H9 (cell line): ENCODE results near the gene FAM200A. TPM values are rescaled to one million over a fixed set of nuclear protein-coding genes. Genes with fewer than 3 reads are reported as not detected.

ENCODE experiments used
- DNase-seq: peaks from one replicate; pipeline ENCODE4 v3.0.0-alpha.2; 2017
- H2AFZ ChIP-seq: one replicate; pipeline ENCODE4 v1.6.1; 2013; ENCODE audit warnings: mild to moderate bottlenecking, low read length, control low read depth, moderate library complexity
- H2AK5ac ChIP-seq: 2 replicates; pipeline ENCODE4 v1.6.1; 2013; ENCODE audit warnings: low read length, control low read depth, mixed read lengths; ENCODE audit not compliant: insufficient read length
- H2BK120ac ChIP-seq: one replicate; pipeline ENCODE4 v1.6.1; 2013; ENCODE audit warnings: low read depth, mild to moderate bottlenecking, low read length, control low read depth, inconsistent platforms; ENCODE audit not compliant: poor library complexity, severe bottlenecking
- H2BK12ac ChIP-seq: 2 replicates; pipeline ENCODE4 v1.6.1; 2013; ENCODE audit warnings: low read length, control low read depth, mixed read lengths, low read depth; ENCODE audit not compliant: insufficient read length
- H2BK15ac ChIP-seq: 2 replicates; pipeline ENCODE4 v1.6.1; 2013; ENCODE audit warnings: low read depth, low read length, control low read depth
- H2BK20ac ChIP-seq: one replicate; pipeline ENCODE4 v1.6.1; 2013; ENCODE audit warnings: low read depth, mild to moderate bottlenecking, low read length, control low read depth, inconsistent platforms; ENCODE audit not compliant: poor library complexity, severe bottlenecking
- H2BK5ac ChIP-seq: 2 replicates; pipeline ENCODE4 v1.6.1; 2013; ENCODE audit warnings: low read length, control low read depth, mixed read lengths; ENCODE audit not compliant: insufficient read length
- H3K14ac ChIP-seq: 2 replicates; pipeline ENCODE4 v1.6.1; 2013; ENCODE audit warnings: low read length, control low read depth; ENCODE audit not compliant: insufficient read depth
- H3K18ac ChIP-seq: 2 replicates; pipeline ENCODE4 v1.6.1; 2013; ENCODE audit warnings: low read depth, mild to moderate bottlenecking, mixed read lengths, low read length, control low read depth; ENCODE audit not compliant: insufficient read length
- H3K23ac ChIP-seq: 2 replicates; pipeline ENCODE4 v1.6.1; 2013; ENCODE audit warnings: low read length, control low read depth, mixed read lengths, low read depth; ENCODE audit not compliant: insufficient read length
- H3K23me2 ChIP-seq: 2 replicates; pipeline ENCODE4 v1.6.1; 2013; ENCODE audit warnings: low read depth, mild to moderate bottlenecking, mixed read lengths, low read length, control low read depth; ENCODE audit not compliant: insufficient read length, poor library complexity, severe bottlenecking
- H3K27ac ChIP-seq: 2 replicates; pipeline ENCODE4 v1.5.1; 2013; ENCODE audit warnings: low read length, control low read depth, mixed read lengths, low read depth; ENCODE audit not compliant: insufficient read length
- H3K27me3 ChIP-seq: 2 replicates; pipeline ENCODE4 v1.6.1; 2013; ENCODE audit warnings: low read length, control low read depth, inconsistent platforms; ENCODE audit not compliant: insufficient read depth
- H3K4ac ChIP-seq: 2 replicates; pipeline ENCODE4 v1.6.1; 2013; ENCODE audit warnings: low read depth, mild to moderate bottlenecking, control low read depth, inconsistent platforms, low read length, moderate library complexity
- H3K4me1 ChIP-seq: 2 replicates; pipeline ENCODE4 v1.6.1; 2013; ENCODE audit warnings: low read length, control low read depth, inconsistent platforms; ENCODE audit not compliant: insufficient read depth
- H3K4me2 ChIP-seq: 2 replicates; pipeline ENCODE4 v1.6.1; 2013; ENCODE audit warnings: low read length, control low read depth, mixed read lengths; ENCODE audit not compliant: insufficient read length, insufficient read depth
- H3K56ac ChIP-seq: 2 replicates; pipeline ENCODE4 v1.6.1; 2013; ENCODE audit warnings: low read depth, mild to moderate bottlenecking, mixed read lengths, low read length, control low read depth; ENCODE audit not compliant: insufficient read length
- H3K79me1 ChIP-seq: 2 replicates; pipeline ENCODE4 v1.6.1; 2013; ENCODE audit warnings: low read depth, mild to moderate bottlenecking, moderate library complexity, low read length, control low read depth, inconsistent platforms; ENCODE audit not compliant: insufficient read depth, poor library complexity, severe bottlenecking
- H3K79me2 ChIP-seq: 2 replicates; pipeline ENCODE4 v1.6.1; 2013; ENCODE audit warnings: low read length, control low read depth, inconsistent platforms; ENCODE audit not compliant: insufficient read depth
- H3K9ac ChIP-seq: 2 replicates; pipeline ENCODE4 v1.6.1; 2013; ENCODE audit warnings: low read length, control low read depth, mixed read lengths; ENCODE audit not compliant: insufficient read length; ENCODE audit errors: extremely low read depth
- H3K9me3 ChIP-seq: one replicate; pipeline ENCODE4 v1.6.1; 2013; ENCODE audit warnings: low read depth, low read length, inconsistent platforms; ENCODE audit not compliant: control insufficient read depth
- H3T11ph ChIP-seq: one replicate; pipeline ENCODE4 v1.6.1; 2013; ENCODE audit warnings: mild to moderate bottlenecking, low read length, control low read depth, inconsistent platforms
- H4K20me1 ChIP-seq: one replicate; pipeline ENCODE4 v1.6.1; 2013; ENCODE audit not compliant: control insufficient read depth, insufficient read length, insufficient read depth
- H4K5ac ChIP-seq: 2 replicates; pipeline ENCODE4 v1.6.1; 2013; ENCODE audit warnings: low read depth, mild to moderate bottlenecking, mixed read lengths, low read length, control low read depth; ENCODE audit not compliant: insufficient read length
- H4K8ac ChIP-seq: replicated peaks from 2 replicates; pipeline ENCODE4 v1.6.1; 2013; ENCODE audit warnings: low read length, control low read depth, mixed read lengths, low read depth; ENCODE audit not compliant: insufficient read length
- H4K91ac ChIP-seq: 2 replicates; pipeline ENCODE4 v1.6.1; 2013; ENCODE audit warnings: low read depth, mild to moderate bottlenecking, moderate library complexity, mixed read lengths, low read length, control low read depth; ENCODE audit not compliant: insufficient read length
- H3K27ac Mint-ChIP-seq, 3 experiments: 2 replicates in 2 of 3; 3 replicates in 1 of 3; pipeline ENCODE4 v1.8.0; 2020 to 2021; ENCODE audit warnings: mixed read lengths in 3 of 3, mild to moderate bottlenecking in 1 of 3, moderate library complexity in 1 of 3
- H3K27me3 Mint-ChIP-seq: 2 replicates; pipeline ENCODE4 v1.8.0; 2021; ENCODE audit warnings: low read depth, mild to moderate bottlenecking, moderate library complexity, mixed read lengths
- H3K36me3 Mint-ChIP-seq, 3 experiments: 2 replicates in 2 of 3; 3 replicates in 1 of 3; pipeline ENCODE4 v1.8.0; 2020 to 2021; ENCODE audit warnings: low read depth in 3 of 3, mixed read lengths in 3 of 3; ENCODE audit not compliant: insufficient read depth in 1 of 3
- H3K4me1 Mint-ChIP-seq, 2 experiments: 2 replicates each; pipeline ENCODE4 v1.8.0; 2020; ENCODE audit warnings: mixed read lengths in 2 of 2
- H3K4me3 Mint-ChIP-seq, 2 experiments: 2 replicates in 1 of 2; 3 replicates in 1 of 2; pipeline ENCODE4 v1.8.0; 2020 to 2021; ENCODE audit warnings: mild to moderate bottlenecking in 2 of 2, mixed read lengths in 2 of 2, moderate library complexity in 1 of 2
- H3K9me3 Mint-ChIP-seq, 2 experiments: 2 replicates in 1 of 2; 3 replicates in 1 of 2; pipeline ENCODE4 v1.8.0; 2020; ENCODE audit warnings: mild to moderate bottlenecking in 2 of 2, mixed read lengths in 2 of 2, moderate library complexity in 1 of 2
- WGBS: extraction: QIAGEN DNeasy Blood & Tissue Kit; methylation state at CpG from one replicate; pipeline ENCODE4 v1.1.7; 2013; ENCODE audit warnings: missing lambda C conversion rate, low lambda C conversion rate, mixed read lengths; ENCODE audit not compliant: insufficient read length; ENCODE audit errors: extremely low coverage; 5-methylcytosine and 5-hydroxymethylcytosine counted together
- total RNA-seq: library from RNA; stranded (reverse); gene quantifications from 2 replicates; pipeline ENCODE4 v1.2.1, GENCODE V29; 2021
- TF ChIP-seq, protein P1 (sequence below): fragments of 200-600 bp; sonication (generic); conservative IDR thresholded peaks from 3 replicates; pipeline ENCODE4 v1.8.0; 2021; ENCODE audit warnings: antibody characterized with exemption, mild to moderate bottlenecking

Gene FAM200A
- total RNA-seq, 1 experiment from 2014 or later, result 7.8 TPM

DNA sequence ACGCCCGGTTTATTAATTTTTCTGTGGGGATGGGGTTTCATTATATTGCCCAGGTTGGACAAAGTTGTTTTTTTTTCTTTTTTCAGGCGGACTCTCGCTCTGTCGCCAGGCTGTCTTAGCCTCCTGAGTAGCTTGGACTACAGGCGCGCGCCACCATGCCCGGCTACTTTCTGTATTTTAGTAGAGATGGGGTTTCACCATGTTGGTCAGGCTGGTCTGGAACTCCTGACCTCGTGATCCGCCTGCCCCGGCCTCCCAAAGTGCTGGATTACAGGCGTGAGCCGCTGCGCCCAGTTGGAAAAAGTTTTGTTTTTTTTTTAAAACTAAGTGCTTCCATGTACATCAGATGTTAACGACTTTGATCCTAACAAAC is 51.3 kb downstream of the FAM200A start:
- TF ChIP-seq, protein P1, sequence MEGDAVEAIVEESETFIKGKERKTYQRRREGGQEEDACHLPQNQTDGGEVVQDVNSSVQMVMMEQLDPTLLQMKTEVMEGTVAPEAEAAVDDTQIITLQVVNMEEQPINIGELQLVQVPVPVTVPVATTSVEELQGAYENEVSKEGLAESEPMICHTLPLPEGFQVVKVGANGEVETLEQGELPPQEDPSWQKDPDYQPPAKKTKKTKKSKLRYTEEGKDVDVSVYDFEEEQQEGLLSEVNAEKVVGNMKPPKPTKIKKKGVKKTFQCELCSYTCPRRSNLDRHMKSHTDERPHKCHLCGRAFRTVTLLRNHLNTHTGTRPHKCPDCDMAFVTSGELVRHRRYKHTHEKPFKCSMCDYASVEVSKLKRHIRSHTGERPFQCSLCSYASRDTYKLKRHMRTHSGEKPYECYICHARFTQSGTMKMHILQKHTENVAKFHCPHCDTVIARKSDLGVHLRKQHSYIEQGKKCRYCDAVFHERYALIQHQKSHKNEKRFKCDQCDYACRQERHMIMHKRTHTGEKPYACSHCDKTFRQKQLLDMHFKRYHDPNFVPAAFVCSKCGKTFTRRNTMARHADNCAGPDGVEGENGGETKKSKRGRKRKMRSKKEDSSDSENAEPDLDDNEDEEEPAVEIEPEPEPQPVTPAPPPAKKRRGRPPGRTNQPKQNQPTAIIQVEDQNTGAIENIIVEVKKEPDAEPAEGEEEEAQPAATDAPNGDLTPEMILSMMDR, result no peak
- Mint-ChIP-seq H3K27ac (peak overlapping the region; percentile 47 to 100 (median 93); a peak in 4 of 7 replicates), H3K36me3 (peaks cover 21 to 28% (median 24%) of the 10 kb centered on the region in 3 experiments), H3K4me1 (peaks cover 16 to 25% of the 10 kb centered on the region in 2 experiments), H3K27me3 (no peaks in the 10 kb centered on the region), H3K9me3 (peaks cover 0 to 3% of the 10 kb centered on the region in 2 experiments; a peak in 3 of 5 replicates), H3K4me3 (peak overlapping the region; percentile 98)
- peaks cover 16% of the 10 kb centered on the region for H3K23me2 ChIP-seq
- peak overlapping the region; percentile 23 for H3K9ac ChIP-seq
- peaks cover 4% of the 10 kb centered on the region; the same call in 1 of the 2 replicates for H3K4me1 ChIP-seq
- H3K4me2 ChIP-seq, result peak overlapping the region; percentile 98
- no peak overlapping the region for H2AK5ac ChIP-seq
- no peak overlapping the region for H4K91ac ChIP-seq
- no peak overlapping the region for H3K14ac ChIP-seq
- no peak overlapping the region for H2BK120ac ChIP-seq
- H3K23ac ChIP-seq, result no peak overlapping the region
- no CpG with 5 or more reads among the region's 16 CpGs for WGBS
- H2BK5ac ChIP-seq, result no peak overlapping the region
- H4K8ac ChIP-seq, result no peak overlapping the region
- H3K79me2 ChIP-seq, result peaks cover 17% of the 10 kb centered on the region
- no peak overlapping the region for H2BK20ac ChIP-seq
- H2BK12ac ChIP-seq, result no peak overlapping the region
- no peak overlapping the region for H2BK15ac ChIP-seq
- H3K9me3 ChIP-seq, result no peaks in the 10 kb centered on the region
- no peaks in the 10 kb centered on the region for H3K79me1 ChIP-seq
- H3K4ac ChIP-seq, result no peak overlapping the region
- no peak overlapping the region for H4K5ac ChIP-seq
- no peak overlapping the region for H3K56ac ChIP-seq
- no peaks in the 10 kb centered on the region for H4K20me1 ChIP-seq
- H3K18ac ChIP-seq, result no peak overlapping the region
- no peak for DNase-seq
- H3T11ph ChIP-seq, result no peak overlapping the region
- no peak overlapping the region for H2AFZ ChIP-seq
- H3K27me3 ChIP-seq, result no peaks in the 10 kb centered on the region
- H3K27ac ChIP-seq, result no peak overlapping the region
